NCI-H1694 treated with DMSO at 0.1 percent for 48 hours (cell line): Measurements from ENCODE around the gene DCTPP1.
A peak's percentile ranks its signal among the peaks of the same experiment; 100 is the strongest.
"Not testable (repeated sequence)": the region's sequence is repeated elsewhere in the genome, so short reads cannot be mapped to it uniquely, and the experiment has no call there.

Source experiments
- DNase-seq: peaks from one replicate; lab custom pipeline; 2025; lab: John Stamatoyannopoulos, UW

Gene DCTPP1

GRCh38 chr16:30429678-30430427 is at the start of gene DCTPP1:
TSS of gene DCTPP1 (minus strand) at chr16:30430030. CDS start at chr16:30429980, 50 bp downstream.
- DNase-seq = peak; percentile 98

DNA sequence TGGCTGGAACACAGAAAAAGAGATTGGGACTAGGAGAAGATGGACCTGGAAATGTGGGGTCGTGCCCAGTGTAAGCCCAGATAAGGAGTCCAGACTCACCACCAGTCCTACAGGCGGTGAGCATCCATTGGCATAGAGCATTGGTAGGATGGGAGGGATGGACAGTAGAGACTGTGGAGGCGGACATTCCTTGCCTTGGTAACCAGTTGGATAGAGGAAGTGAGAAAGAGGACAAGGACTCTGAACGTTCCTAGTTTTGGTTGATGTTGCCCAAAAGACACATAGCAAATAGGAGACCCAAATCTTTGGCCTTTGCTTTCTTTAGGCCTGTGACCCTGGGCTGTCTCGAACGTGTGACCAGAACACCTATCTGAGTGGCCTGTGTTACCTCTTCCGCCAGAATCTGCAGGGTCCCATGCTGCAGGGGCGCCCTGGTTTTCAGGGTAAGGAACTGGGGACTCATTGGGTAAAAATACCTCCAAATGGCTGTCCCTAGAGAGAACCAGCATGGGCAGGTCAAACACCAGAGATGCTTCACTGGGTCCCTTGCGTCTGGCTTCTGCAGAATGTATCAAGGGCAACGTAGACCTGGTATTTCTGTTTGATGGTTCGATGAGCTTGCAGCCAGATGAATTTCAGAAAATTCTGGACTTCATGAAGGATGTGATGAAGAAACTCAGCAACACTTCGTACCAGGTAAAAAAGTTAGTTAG is 49.1 kb upstream of the DCTPP1 start:
- DNase-seq = no peak

- not testable (repeated sequence) for DNase-seq
These were observed 47.9 kb upstream of the DCTPP1 start for GRCh38 chr16:30477773-30478172.

- DNase-seq = no peak
These were observed 47.2 kb upstream of the DCTPP1 start for GRCh38 chr16:30476991-30477390.

DNA sequence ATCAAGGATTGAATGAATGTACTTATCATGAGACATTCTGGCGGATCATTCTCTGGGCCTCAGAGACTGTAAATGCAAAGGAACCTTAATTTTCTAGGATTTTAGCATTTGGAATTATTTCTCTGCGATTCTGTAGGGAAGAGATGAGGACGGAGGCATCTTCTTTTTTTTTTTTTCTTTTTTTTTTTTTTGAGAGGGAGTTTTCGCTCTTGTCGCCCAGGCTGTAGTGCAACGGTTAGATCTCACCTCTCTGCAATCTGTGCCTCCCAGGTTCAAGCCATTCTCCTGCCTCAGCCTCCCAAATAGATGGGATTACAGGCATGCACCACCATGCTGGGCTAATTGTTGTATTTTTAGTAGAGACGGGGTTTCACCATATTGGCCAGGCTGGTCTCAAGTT is 44.9 kb upstream of the DCTPP1 start:
- DNase-seq = no peak

GRCh38 chr16:30474074-30474452 is 44.2 kb upstream of the DCTPP1 start:
- no peak for DNase-seq

DNA sequence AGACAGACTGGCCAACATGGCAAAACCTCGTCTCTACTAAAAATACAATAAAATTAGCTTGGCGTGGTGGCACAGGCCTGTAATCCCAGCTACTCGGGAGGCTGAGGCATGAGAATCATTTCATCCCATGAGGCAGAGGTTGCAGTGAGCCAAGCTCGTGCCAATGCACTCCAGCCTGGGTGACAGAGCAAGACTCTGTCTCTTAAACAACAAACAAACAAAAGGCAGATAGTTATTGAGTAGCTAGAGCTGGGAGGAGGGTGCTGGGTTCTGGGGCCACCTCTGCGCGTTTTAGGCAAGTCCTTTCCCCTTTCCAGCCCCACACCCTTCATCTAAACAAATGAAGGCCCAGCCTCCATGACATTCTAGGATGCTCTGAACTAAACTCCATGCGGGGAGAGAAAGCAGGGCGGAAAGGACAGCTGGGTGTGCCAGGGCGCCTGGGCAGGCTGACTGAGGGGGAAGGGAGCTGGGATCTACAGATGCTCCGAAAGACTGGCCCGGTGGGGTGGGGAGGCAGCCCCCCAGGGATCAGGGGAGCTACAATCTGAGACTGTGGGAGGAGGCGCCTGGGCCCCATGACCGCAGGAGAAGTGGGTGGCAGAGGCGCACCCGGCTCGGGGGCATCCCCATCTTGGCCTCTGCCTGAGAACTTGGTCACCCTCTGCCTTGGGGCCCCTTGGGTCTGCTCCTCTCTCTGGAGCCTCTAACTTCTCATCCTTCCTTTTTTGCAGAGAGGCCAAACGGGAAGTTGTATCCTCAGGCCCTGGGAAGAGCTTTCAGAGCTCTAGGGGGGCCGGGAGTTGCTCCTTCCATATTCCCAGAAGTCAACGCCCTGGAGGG is 43.6 kb upstream of the DCTPP1 start:
- DNase-seq = no peak

GRCh38 chr16:30472328-30472942 is 42.6 kb upstream of the DCTPP1 start, which contains the start of gene ITGAL:
TSS of gene ITGAL (plus strand) at chr16:30472742. CDS start at chr16:30472838, 96 bp downstream.
- no peak for DNase-seq

DNA sequence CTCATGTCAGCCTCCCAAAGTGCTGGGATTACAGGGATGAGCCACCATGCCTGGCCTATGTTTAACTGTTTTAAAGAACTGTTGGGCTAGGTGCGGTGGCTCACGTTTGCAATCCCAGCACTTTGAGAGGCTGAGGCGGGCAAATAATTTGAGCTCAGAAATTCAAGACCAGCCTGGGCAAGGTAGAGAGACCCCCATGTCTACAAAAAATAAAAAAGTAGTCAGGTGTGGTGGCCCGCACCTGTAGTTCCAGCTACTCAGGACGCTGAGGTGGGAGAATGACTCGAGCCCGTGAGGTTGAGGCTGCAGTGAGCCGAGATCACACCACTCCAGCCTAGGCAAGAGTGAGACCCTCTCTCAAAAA is 40.8 kb upstream of the DCTPP1 start:
- no peak for DNase-seq

DNA sequence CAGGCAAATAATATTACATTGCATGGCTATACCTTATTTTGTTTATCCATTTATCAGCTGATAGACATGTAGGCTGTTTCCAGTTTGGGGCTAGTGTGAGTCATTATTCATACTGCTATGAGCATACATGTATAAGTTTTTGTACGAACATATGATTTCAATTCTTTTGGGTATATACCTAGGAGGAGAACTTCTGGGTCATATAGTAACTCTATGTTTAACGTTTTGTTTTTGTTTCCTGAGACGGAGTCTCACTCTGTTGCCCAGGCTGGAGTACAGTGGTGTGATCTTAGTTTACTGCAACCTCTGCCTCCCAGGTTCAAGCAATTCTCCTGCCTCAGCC is 40.3 kb upstream of the DCTPP1 start:
- DNase-seq = no peak

- DNase-seq = no peak
These were observed 34.2 kb upstream of the DCTPP1 start for GRCh38 chr16:30464078-30464477.

- DNase-seq = not testable (repeated sequence)
These were observed 31.6 kb upstream of the DCTPP1 start for GRCh38 chr16:30461426-30461825.

DNA sequence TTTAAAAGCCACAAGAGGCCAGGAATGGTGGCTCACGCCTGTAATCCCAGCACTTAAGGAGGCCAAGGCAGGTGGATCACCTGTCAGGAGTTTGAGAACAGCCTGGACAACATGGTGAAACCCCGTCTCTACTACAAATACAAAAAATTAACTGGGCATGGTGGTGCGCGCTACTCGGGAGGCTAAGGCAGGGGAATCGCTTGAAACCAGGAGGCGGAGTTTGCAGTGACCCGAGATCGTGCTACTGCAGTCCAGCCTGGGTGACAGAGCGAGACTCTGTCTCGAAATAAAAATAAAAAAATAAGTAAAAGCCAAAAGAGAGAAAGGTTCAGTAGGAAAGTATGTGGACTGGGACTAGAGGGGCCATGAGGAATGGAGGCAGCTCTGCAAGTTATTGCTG is 29.6 kb upstream of the DCTPP1 start:
- DNase-seq = no peak

GRCh38 chr16:30458561-30459394 is 28.9 kb upstream of the DCTPP1 start:
- DNase-seq = no peak

GRCh38 chr16:30457743-30458560 is 28.1 kb upstream of the DCTPP1 start:
- DNase-seq = no peak

DNA sequence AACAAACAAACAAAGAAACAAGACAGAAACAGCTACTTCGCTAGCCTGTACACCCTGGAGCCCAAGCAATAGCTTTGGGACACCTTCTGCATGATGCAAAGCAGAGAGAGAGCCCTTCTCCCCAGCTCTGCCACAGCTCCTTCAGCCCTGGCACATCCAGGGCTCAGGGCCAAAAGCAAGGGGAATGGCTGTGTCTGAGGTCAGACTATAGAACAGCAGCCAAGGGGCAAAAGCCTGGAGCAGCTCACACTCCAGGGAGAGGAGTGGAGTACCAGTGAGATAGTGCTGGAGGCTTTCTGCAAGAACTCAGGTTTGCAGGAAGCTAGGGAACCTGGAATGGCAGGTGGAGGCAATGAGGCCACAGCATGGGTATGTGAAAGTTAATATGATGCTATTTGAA is 27.4 kb upstream of the DCTPP1 start:
- no peak for DNase-seq

GRCh38 chr16:30456302-30456701 is 26.5 kb upstream of the DCTPP1 start:
- no peak for DNase-seq

GRCh38 chr16:30452709-30453580 is 23.1 kb upstream of the DCTPP1 start:
- not testable (repeated sequence) for DNase-seq

GRCh38 chr16:30449116-30449435 is 19.2 kb upstream of the DCTPP1 start:
- no peak for DNase-seq
